ENCODE data around the gene NPEPL1. TPM values are rescaled to one million over a fixed set of nuclear protein-coding genes. Genes with fewer than 3 reads are reported as not detected.

The NPEPL1 gene
- total and polyA plus RNA-seq, 5 donors: 22.0 to 28.8 (median 23.4) TPM

Other genes with a start within 250 kb of the NPEPL1 start
- 1 to 10 TPM in 3 of 4 donors, under 1 TPM in 1; 0.65 to 4.3 (median 1.6) TPM for gene APCDD1L, start 177.4 kb upstream of the NPEPL1 start, total RNA-seq
- gene APCDD1L, start 177.4 kb upstream of the NPEPL1 start, polyA plus RNA-seq: 0.14 TPM
- 10 to 100 TPM; 28.0 to 35.0 (median 33.3) TPM for gene STX16, start 41.5 kb upstream of the NPEPL1 start, total RNA-seq
- gene STX16, start 41.5 kb upstream of the NPEPL1 start, polyA plus RNA-seq: 28.8 TPM
- gene GNAS-AS1, start 158.1 kb downstream of the NPEPL1 start, total RNA-seq: under 1 TPM; 0.42 to 0.74 (median 0.50) TPM
- 0.32 TPM for gene GNAS-AS1, start 158.1 kb downstream of the NPEPL1 start, polyA plus RNA-seq
- 1,000 to 10,000 TPM; 1,230 to 1,665 (median 1,377) TPM for gene GNAS, start 159.9 kb downstream of the NPEPL1 start, total RNA-seq
- gene GNAS, start 159.9 kb downstream of the NPEPL1 start, polyA plus RNA-seq: 1,885 TPM

Data from right cardiac atrium (tissue), 5 donors.